Heart right ventricle (tissue), 16 donors: ENCODE results near the gene SRRM2. TPM values are rescaled to one million over a fixed set of nuclear protein-coding genes. Genes with fewer than 3 reads are reported as not detected.

Experiments used
- ATAC-seq, 8 donors: fragments of 200-7000 bp; cut with Tn5 transposase; one replicate each; pipeline ENCODE4 v1.9.1; 2020; ENCODE audit warnings: mild to moderate bottlenecking in 8 of 8, moderate library complexity in 8 of 8, moderate number of reproducible peaks in 1 of 8
- DNase-seq, 2 donors: peaks; one replicate each; pipeline ENCODE4 v3.0.0-alpha.2; 2020
- H3K27ac ChIP-seq, 10 donors: fragments of 200-600 bp; sonication (generic) in 2 of 10; one replicate each; pipeline versions ENCODE4 v1.5.0 to v1.8.0; 2020 to 2022; ENCODE audit warnings: mild to moderate bottlenecking in 3 of 10
- H3K27me3 ChIP-seq, 7 donors: fragments of 200-600 bp; one replicate each; pipeline ENCODE4 v1.8.0; 2021 to 2022; ENCODE audit warnings: mild to moderate bottlenecking in 2 of 7
- H3K36me3 ChIP-seq, 9 donors: fragments of 200-600 bp; sonication (generic) in 1 of 9; one replicate each; pipeline versions ENCODE4 v1.5.0 to v1.8.0; 2020 to 2022; ENCODE audit warnings: mild to moderate bottlenecking in 2 of 9
- H3K4me1 ChIP-seq, 9 donors: fragments of 200-600 bp; sonication (generic) in 1 of 9; one replicate each; pipeline versions ENCODE4 v1.5.0 to v1.8.0; 2020 to 2022; ENCODE audit warnings: mild to moderate bottlenecking in 4 of 9
- H3K4me3 ChIP-seq, 10 donors: fragments of 200-600 bp; sonication (generic) in 2 of 10; one replicate each; pipeline versions ENCODE4 v1.5.0 to v1.8.0; 2020 to 2022; ENCODE audit warnings: mild to moderate bottlenecking in 7 of 10, moderate library complexity in 2 of 10
- H3K9me3 ChIP-seq, 11 donors: fragments of 200-600 bp in 10 of 11; sonication (generic) in 2 of 11; one replicate each; pipeline versions ENCODE4 v1.5.0 to v1.8.0; 2013 to 2022; ENCODE audit warnings: mild to moderate bottlenecking in 2 of 11, control low read depth in 1 of 11, moderate library complexity in 1 of 11
- CTCF ChIP-seq, 9 donors: fragments of 200-600 bp; sonication (generic) in 2 of 9; IDR thresholded peaks; one replicate each; pipeline versions ENCODE4 v1.5.0 to v1.8.0; 2021 to 2022; ENCODE audit warnings: antibody characterized with exemption in 9 of 9, mild to moderate bottlenecking in 5 of 9, moderate library complexity in 1 of 9
- WGBS, 2 donors: extraction: QIAGEN DNeasy Blood & Tissue Kit; methylation state at CpG; one replicate each; pipeline ENCODE4 v1.1.7; 2013; ENCODE audit warnings: inconsistent platforms in 1 of 2; 5-methylcytosine and 5-hydroxymethylcytosine counted together
- intact Hi-C, 10 donors: fragments of 100-400 bp; cut with DNase I; formaldehyde crosslinking; loops; one replicate each; pipeline versions ENCODE4 v1.11.1 to v1.14.2; 2022
- polyA plus RNA-seq, 2 donors: library from polyadenylated mRNA; stranded (reverse); fragments of 200-250 nt; gene quantifications; one replicate each; pipeline ENCODE4 v1.2.3, GENCODE V29; 2013
- total RNA-seq, 10 donors: library from RNA; stranded (reverse); fragmentation: NEBNext Ultra II Directional in 3 of 10; extraction: Animal tissue kit (Norgen Biotek cat#: 25700) in 3 of 10; gene quantifications; one replicate each; pipeline versions ENCODE4 v1.2.1 to v1.2.4, GENCODE V29; 2021 to 2023
- donor health status: Arrhythmogenic right ventricular cardiomyopathy.
- donor health status: ischemic (EF 13 %, LVEDD 7.1; RV severe dilation, severe dysfunction).
- donor health status: healthy with polysubstance abuse.
- donor health status: DM: no; HTN: yes; CAD: no.
- donor health status: DM: no; HTN: no; CAD: no.
- donor health status: ischemic (EF 25% LVEDD 6.9; RV normal size, moderate dysfunction).
- donor health status: ischemic (EF 25% LVEDD 5.7; RV mildly dilated, moderate dysfunction).
- donor health status: healthy.
- donor health status: DM: yes; HTN: yes; CAD: no.
- donor health status: Ischemic cardiomyopathy.
- donor health status: ischemic (EF 35%, LVEDD 5.7; RV mildly dilated, moderate dysfunction).
- donor health status: nonischemic (EF 11% LVEDD 7.7; RV severe dilation, severe dysfunction).
- donor health status: DM: yes; HTN: yes; CAD: no.
- donor health status: PGD.
- donor health status: ischemic (EF 29% LVEDD 5.4; RV normal size, mild dysfunction).
- donor health status: nonischemic (EF 23%, LVEDD 6.1; RV moderate dilation, normal function).

The SRRM2 gene
- total and polyA plus RNA-seq, 12 donors = 182 to 1,328 (median 261) TPM

- peaks cover 0 to 25% (median 12%) of the 10 kb centered on the region in 11 donors for H3K9me3 ChIP-seq
- DNase-seq = no peak
- no peak for ATAC-seq
- WGBS, 2 donors = 82% methylated on average over 7 of the region's 7 CpGs
- no peak for TF ChIP-seq CTCF (IDR thresholded peaks at IDR 0.05)
- H3K36me3 ChIP-seq = no peaks in the 10 kb centered on the region
- H3K27ac ChIP-seq = no peak overlapping the region
- peaks cover 0 to 6% (median 0%) of the 10 kb centered on the region in 9 donors for H3K4me1 ChIP-seq
- intact Hi-C loops = no loop called here
- H3K27me3 ChIP-seq = peaks cover 0 to 38% (median 0%) of the 10 kb centered on the region in 7 donors
- H3K4me3 ChIP-seq = no peak overlapping the region
Measured at GRCh38 chr16:2808181-2808580, 55.7 kb downstream of the SRRM2 start.

GRCh38 chr16:2809149-2809760 is 56.8 kb downstream of the SRRM2 start:
- no peak for TF ChIP-seq CTCF (IDR thresholded peaks at IDR 0.05)
- Histone ChIP-seq H3K27me3 (peaks cover 0 to 47% (median 3%) of the 10 kb centered on the region in 7 donors), H3K4me1 (peaks cover 0 to 6% (median 0%) of the 10 kb centered on the region in 9 donors), H3K9me3 (peaks cover 0 to 14% (median 2%) of the 10 kb centered on the region in 11 donors), H3K27ac (no peak overlapping the region), H3K4me3 (no peak overlapping the region), H3K36me3 (no peaks in the 10 kb centered on the region)
- 78% methylated on average over 3 of the region's 3 CpGs for WGBS, 2 donors
- DNase-seq (no peak), ATAC-seq (no peak)
- intact Hi-C loops = no loop called here

DNA sequence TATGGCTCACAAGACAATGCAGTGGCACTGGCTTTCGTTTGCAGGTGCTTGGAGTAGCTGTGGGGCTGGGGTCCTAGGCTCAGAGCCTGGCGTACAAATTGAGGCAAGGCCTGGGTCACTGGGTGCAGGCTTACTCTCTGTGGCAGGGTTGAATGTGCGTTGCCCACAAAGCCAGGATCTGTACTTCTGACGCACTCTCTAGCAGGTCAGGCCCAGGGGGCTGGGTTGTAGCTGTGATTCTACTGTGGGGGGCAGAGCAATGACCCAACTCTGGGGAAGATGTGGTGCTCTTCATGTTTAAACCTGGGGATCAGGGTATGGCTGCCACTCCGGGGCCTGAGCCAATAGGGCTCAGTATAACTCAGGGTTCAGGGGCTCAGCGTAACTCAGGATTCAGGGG is 58.2 kb downstream of the SRRM2 start:
- Histone ChIP-seq H3K36me3 (no peaks in the 10 kb centered on the region), H3K4me1 (peaks cover 0 to 6% (median 0%) of the 10 kb centered on the region in 9 donors), H3K9me3 (peaks cover 0 to 7% (median 0%) of the 10 kb centered on the region in 11 donors), H3K27me3 (peaks cover 0 to 51% (median 16%) of the 10 kb centered on the region in 7 donors), H3K4me3 (no peak overlapping the region), H3K27ac (no peak overlapping the region)
- ATAC-seq = no peak
- 80 to 85% methylated on average over 6 of the region's 6 CpGs for WGBS, 2 donors
- intact Hi-C loops = no loop called here
- no peak for TF ChIP-seq CTCF (IDR thresholded peaks at IDR 0.05)
- DNase-seq = no peak

DNA sequence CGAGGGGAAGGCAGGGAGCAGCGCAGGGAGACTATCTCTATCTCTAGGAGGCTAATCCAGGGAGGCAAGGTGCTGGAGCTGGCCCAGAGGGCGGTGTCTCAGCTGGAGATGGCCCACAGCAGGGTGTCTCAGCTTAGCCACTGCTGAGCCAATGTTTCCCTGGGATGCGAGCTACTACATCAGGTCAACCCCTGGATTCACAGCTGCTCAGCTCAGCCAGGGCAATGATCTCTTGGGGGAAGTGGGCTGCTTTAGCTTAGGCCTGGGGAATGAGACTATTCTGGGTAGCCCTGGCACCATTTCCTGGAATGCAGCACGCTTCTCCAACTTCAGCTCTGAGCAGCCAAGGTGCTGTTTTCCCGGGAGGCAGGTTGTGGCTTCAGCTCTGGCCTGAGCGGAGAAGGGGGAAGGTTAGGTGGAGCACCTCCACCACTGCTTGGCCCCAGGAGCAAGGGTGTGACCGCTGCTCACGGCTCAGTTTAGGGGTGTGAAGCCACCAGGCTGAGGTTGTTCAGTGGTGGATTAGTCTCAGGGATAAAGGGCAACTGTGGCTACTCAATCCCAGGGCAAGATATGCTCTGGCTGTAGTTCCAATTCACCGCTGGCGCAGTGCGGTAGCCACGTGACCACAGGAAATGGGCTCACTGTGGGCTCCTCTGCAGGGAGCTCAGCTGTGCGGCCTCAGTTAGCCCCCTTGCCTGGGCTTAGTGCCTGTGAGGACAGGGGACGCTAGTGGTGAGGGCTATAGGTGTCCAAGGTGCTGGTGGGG is 59.4 kb downstream of the SRRM2 start:
- Histone ChIP-seq H3K9me3 (peaks cover 0 to 7% (median 0%) of the 10 kb centered on the region in 11 donors), H3K4me1 (peaks cover 0 to 6% (median 0%) of the 10 kb centered on the region in 9 donors), H3K36me3 (no peaks in the 10 kb centered on the region), H3K27me3 (peaks cover 0 to 58% (median 22%) of the 10 kb centered on the region in 7 donors), H3K27ac (no peak overlapping the region), H3K4me3 (no peak overlapping the region)
- peak in 1 of 8 donors; percentile 42 for ATAC-seq
- no peak for DNase-seq
- intact Hi-C loops = no loop called here
- 53 to 54% methylated on average over 15 of the region's 15 CpGs for WGBS, 2 donors
- TF ChIP-seq CTCF (IDR thresholded peaks at IDR 0.05) = no peak
